HG03108 (cell line): ENCODE data around the gene PCDHGB4.
"Not testable (repeated sequence)": the region's sequence is repeated elsewhere in the genome, so short reads cannot be mapped to it uniquely, and the experiment has no call there.

ENCODE experiments used
- ATAC-seq: cut with Tn5 transposase; IDR thresholded peaks from one replicate; pipeline ENCODE4 v1.9.1; 2021; ENCODE audit warnings: moderate library complexity; ENCODE audit not compliant: unreplicated experiment

Gene PCDHGB4

DNA sequence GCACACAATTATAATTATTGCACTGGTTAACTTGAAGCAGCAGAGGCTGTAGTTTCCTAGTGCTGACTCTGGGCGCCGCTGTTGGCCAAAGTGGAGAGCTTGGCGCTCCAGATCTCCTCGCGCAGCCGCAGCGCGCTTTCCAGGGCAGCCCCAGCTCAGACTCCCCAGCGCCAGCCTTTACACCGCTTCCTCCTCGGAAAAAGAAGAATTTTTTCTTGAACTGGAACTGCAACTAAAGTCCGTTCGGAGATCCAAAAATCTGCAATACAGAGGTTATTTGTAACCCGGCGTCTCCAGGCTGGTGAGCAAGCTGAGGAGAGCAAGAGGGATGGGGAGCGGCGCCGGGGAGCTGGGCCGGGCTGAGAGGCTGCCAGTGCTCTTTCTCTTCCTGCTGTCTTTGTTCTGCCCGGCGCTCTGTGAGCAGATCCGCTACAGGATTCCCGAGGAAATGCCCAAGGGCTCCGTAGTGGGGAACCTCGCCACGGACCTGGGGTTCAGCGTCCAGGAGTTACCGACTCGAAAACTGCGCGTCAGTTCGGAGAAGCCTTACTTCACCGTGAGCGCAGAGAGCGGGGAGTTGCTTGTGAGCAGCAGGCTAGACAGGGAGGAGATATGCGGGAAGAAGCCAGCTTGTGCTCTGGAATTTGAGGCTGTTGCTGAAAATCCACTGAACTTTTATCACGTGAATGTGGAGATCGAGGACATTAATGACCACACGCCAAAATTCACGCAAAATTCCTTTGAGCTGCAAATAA, at the start of gene PCDHGB4:
Gene PCDHGB4, plus strand, starts transcription at position 142 of the 755 bp plus-strand sequence. Its CDS starts 187 bp downstream, at position 329.
- not testable (repeated sequence) for ATAC-seq

DNA sequence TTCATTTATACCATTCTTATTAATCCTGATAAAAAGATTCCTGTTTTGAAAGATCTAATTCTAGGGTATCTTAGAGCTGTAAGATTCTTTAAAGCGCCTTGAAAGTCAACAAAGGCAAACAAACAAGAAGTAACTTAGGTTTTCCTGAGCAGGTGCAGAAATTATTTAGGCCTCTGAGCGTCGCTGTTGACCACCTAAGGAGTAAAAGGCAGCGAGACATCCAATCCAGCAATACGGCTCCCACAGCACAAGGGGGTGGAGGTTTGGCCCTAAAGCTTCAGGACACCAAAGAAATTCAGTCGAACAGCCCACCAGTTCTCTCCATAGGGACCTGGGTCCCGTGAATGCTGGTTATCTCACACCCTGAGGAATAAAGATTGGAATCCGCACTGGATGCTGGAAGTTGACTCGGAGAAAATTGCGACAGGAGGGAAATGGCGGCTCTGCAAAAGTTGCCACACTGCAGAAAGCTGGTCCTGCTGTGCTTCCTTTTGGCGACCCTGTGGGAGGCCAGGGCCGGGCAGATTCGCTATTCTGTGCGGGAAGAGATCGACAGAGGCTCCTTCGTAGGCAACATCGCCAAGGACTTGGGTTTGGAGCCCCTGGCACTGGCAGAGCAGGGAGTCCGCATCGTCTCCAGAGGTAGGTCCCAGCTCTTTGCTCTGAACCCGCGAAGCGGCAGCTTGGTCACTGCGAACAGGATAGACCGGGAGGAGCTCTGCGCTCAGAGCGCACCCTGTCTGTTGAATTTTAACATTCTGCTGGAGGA, 48.8 kb upstream of the PCDHGB4 start, which contains the start of gene PCDHGA2:
Gene PCDHGA2, plus strand, starts transcription at position 223 of the 769 bp plus-strand sequence.
- no peak for ATAC-seq

- ATAC-seq: not testable (repeated sequence)
Measured at GRCh38 chr5:141340781-141341354, 46.6 kb upstream of the PCDHGB4 start.

DNA sequence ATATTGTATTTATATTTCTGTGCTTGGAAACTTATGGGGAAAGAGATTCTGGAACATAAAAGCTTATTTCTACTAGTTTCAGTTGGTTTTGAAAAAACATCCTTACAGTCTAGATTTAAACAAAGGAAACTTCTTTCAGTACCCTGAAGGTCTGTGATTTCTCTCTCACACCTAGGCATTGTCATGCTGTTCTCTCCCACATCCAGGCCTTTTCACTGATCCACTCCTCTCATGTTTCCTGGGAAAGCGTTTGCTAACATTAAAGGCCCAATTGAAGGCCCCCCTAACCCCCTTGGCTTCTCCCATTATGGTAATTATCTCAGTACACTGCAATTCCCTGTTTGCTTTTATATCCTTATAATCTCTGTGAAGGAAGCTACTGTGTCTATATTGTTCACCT, 44.7 kb upstream of the PCDHGB4 start:
- ATAC-seq: no peak

DNA sequence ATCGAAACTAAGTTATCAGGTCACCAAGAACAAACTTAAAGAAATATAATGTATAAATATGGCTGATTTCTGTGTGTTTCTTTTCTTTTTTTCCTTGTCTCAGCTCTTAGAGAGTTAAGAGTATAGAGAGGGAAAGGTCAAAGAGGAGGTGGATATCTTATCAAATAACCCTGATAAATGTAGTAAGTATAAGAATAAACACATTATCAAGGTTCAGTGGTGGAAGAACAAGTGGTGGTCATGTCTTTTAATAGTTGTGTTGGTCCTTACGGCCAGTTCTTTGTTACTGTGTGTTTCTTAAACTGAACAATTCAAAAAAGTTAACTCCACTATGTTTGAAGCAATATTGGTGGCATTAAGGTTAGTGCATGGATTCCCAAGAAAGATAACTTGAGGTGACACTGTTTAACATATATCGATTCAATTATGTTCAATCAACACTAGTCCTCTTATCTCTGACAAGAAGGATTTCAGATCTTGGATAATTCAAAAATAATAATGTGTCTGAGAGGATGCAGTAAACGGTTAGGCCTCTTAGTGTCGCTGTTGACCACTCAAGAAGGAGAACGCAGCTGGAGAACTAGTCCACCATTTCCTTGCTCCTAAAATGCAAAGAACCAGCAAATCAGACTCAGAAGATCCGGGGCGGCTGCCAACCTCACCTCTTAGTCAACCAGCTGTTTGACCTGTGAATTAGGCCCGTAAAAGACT, 44.1 kb upstream of the PCDHGB4 start, which contains the start of gene PCDHGA3:
Gene PCDHGA3, plus strand, starts transcription at position 588 of the 711 bp plus-strand sequence. CDS start 205 bp downstream, outside the sequence.
- no peak for ATAC-seq

- no peak for ATAC-seq
Measured at GRCh38 chr5:141343953-141344463, 43.5 kb upstream of the PCDHGB4 start.

DNA sequence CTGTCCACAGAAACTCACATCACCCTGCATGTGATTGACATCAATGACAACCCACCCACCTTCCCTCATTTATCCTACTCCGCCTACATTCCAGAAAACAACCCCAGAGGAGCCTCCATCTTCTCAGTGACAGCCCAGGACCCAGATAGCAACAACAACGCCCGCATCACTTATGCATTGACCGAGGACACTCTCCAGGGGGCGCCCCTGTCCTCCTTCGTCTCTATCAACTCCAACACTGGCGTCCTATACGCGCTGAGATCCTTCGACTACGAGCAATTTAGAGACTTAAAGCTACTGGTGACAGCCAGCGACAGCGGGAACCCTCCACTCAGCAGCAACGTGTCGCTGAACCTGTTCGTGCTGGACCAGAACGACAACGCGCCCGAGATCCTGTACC, 42.2 kb upstream of the PCDHGB4 start:
- no peak for ATAC-seq

DNA sequence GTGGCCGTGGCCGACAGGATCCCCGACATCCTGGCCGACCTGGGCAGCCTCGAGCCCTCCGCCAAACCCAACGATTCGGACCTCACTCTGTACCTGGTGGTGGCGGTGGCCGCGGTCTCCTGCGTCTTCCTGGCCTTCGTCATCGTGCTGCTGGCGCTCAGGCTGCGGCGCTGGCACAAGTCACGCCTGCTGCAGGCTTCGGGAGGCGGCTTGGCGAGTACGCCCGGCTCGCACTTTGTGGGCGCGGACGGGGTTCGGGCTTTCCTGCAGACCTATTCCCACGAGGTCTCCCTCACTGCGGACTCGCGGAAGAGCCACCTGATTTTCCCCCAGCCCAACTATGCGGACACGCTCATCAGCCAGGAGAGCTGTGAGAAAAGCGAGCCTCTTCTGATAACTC, 41.5 kb upstream of the PCDHGB4 start:
- ATAC-seq: not testable (repeated sequence)

- ATAC-seq: no peak
Measured at GRCh38 chr5:141349917-141350619, 37.4 kb upstream of the PCDHGB4 start, which contains the start of gene PCDHGB1. PCDHGB1 (plus strand) TSS chr5:141350099; CDS start chr5:141350261, 162 bp downstream.

- ATAC-seq: no peak
Measured at GRCh38 chr5:141351591-141351990, 35.9 kb upstream of the PCDHGB4 start.

- no peak for ATAC-seq
Measured at GRCh38 chr5:141354900-141355469, 32.5 kb upstream of the PCDHGB4 start, which contains the start of gene PCDHGA4. PCDHGA4 (plus strand) TSS chr5:141355021; CDS start chr5:141355108, 87 bp downstream.

DNA sequence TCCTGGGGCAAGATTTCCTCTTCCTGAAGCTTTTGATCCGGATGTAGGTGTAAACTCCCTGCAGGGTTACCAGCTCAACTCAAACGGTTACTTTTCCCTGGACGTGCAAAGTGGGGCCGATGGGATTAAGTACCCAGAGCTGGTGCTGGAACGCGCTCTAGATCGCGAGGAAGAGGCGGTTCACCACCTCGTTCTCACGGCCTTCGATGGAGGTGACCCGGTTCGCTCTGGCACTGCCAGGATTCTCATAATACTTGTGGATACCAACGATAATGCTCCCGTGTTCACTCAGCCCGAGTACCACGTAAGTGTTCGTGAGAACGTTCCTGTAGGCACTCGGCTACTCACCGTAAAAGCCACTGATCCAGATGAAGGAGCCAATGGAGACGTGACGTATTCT, 31.9 kb upstream of the PCDHGB4 start:
- no peak for ATAC-seq

- no peak for ATAC-seq
Measured at GRCh38 chr5:141356133-141356532, 31.4 kb upstream of the PCDHGB4 start.

DNA sequence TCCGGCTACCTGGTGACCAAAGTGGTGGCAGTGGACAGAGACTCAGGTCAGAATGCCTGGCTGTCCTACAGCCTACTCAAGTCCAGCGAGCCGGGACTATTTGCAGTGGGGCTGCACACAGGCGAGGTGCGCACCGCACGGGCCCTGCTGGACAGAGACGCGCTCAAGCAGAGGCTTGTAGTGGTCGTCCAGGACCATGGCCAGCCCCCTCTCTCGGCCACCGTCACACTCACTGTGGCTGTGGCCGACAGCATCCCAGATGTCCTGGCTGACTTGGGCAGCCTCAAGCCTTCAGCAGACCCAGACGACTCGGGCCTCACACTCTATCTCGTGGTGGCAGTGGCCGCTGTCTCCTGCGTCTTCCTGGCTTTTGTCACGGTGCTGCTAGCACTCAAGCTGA, 30.5 kb upstream of the PCDHGB4 start:
- ATAC-seq: no peak

GRCh38 chr5:141359790-141360426, 27.6 kb upstream of the PCDHGB4 start, which contains the start of gene PCDHGB2:
PCDHGB2 (plus strand) TSS chr5:141359994; CDS start chr5:141360136, 142 bp downstream.
- ATAC-seq: no peak

DNA sequence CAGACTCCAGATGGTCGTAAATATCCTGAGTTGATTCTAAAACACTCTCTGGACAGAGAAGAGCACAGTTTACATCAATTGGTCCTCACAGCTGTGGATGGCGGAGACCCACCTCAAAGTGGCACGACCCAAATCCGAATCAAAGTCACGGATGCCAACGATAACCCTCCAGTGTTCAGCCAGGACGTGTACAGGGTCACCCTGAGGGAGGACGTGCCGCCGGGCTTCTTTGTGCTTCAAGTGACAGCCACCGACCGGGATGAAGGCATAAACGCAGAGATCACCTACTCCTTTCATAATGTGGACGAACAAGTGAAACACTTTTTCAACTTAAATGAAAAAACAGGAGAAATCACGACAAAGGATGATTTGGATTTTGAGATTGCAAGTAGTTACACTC, 26.8 kb upstream of the PCDHGB4 start:
- no peak for ATAC-seq

DNA sequence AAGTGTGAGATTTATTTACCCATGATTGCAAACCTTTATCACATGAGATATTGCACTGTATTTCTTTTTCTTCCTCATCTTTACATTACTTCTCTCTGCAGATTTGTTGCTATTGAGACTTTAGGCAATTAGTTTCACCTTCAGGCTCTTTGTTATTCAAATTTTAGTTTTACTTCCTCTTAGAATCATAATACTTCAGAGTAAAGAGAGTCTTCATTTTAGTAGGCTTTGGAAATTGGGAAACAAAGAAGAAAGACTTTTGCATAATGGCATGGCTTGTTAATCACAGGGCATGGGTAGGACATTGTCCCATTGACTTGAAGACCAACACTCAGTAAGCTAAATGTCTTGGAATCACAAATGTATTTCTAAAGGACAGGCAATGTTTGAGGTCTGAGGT, 24.8 kb upstream of the PCDHGB4 start:
- ATAC-seq: no peak

- no peak for ATAC-seq
Measured at GRCh38 chr5:141363952-141364660, 23.4 kb upstream of the PCDHGB4 start, which contains the start of gene PCDHGA5. PCDHGA5 (plus strand) TSS chr5:141364162; CDS start chr5:141364331, 169 bp downstream.
